Uterus (tissue), 2 donors: Measurements from ENCODE around the gene PABPN1L.

Experiments used
- POLR2A ChIP-seq, 2 donors: fragments of 450-650 bp; IDR thresholded peaks; one replicate each; pipeline ENCODE4 v1.6.1; 2016; ENCODE audit warnings: antibody characterized with exemption in 2 of 2, mild to moderate bottlenecking in 1 of 2, moderate library complexity in 1 of 2
- TF ChIP-seq, protein P1 (sequence below), 4 experiments: fragments of 200-600 bp in 2 of 4; fragments of 450-650 bp in 2 of 4; sonication (generic) in 2 of 4; IDR thresholded peaks; one replicate each; pipeline ENCODE4 v1.5.1; 2016 to 2019; ENCODE audit warnings: antibody characterized with exemption in 4 of 4, mild to moderate bottlenecking in 2 of 4, moderate library complexity in 1 of 4

DNA sequence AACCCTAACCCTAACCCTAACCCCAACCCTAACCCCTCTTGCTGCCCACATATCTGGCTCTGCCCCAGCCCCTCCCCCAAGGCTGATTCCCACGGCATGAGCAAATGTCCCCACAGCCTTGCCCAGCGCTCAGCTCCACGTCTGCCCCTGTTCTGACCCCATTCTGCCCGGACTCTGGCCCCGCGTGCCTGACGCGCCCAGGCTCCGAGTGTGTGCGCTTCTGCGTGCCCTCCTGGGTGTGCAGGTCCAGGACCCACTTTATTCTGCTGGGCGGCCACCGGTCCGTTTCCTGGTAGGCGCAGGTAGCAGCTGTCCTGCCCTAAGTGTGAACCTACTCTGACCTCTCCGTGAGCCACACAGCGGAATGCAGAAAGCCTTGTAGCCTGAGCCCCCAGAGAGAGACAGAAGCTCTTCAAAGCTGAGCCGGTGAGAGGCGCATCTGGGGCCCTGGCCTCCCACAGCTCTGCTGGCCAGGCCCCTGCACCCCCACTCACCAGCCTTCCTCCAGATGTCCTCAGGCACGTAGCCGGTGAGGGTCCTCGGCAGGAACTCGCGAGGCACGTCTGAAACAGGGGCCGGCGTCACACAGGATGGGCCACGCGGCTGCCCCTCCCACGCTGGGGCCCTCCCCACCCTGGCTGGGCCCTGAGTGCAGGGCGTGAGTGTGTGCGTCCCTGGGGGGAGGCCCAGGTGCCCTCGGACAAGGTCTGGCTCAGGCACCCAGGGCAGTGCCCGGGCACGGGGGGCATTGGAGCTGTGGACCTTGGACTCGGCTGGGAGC is 14.0 kb upstream of the PABPN1L start:
- no peak for TF ChIP-seq POLR2A (IDR thresholded peaks at IDR 0.05)
- TF ChIP-seq, protein P1, sequence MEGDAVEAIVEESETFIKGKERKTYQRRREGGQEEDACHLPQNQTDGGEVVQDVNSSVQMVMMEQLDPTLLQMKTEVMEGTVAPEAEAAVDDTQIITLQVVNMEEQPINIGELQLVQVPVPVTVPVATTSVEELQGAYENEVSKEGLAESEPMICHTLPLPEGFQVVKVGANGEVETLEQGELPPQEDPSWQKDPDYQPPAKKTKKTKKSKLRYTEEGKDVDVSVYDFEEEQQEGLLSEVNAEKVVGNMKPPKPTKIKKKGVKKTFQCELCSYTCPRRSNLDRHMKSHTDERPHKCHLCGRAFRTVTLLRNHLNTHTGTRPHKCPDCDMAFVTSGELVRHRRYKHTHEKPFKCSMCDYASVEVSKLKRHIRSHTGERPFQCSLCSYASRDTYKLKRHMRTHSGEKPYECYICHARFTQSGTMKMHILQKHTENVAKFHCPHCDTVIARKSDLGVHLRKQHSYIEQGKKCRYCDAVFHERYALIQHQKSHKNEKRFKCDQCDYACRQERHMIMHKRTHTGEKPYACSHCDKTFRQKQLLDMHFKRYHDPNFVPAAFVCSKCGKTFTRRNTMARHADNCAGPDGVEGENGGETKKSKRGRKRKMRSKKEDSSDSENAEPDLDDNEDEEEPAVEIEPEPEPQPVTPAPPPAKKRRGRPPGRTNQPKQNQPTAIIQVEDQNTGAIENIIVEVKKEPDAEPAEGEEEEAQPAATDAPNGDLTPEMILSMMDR (IDR thresholded peaks at IDR 0.05): no peak
